Activated T-cell treated with anti-CD3 and anti-CD28 coated beads, Interleukin-2, amount 50 U/mL, for 4 hours (primary cell): ENCODE data around the gene CD8B. TPM values are rescaled to one million over a fixed set of nuclear protein-coding genes. Genes with fewer than 3 reads are reported as not detected.
A peak's percentile ranks its signal among the peaks of the same experiment; 100 is the strongest.
"Not testable (repeated sequence)": the region's sequence is repeated elsewhere in the genome, so short reads cannot be mapped to it uniquely, and the experiment has no call there.

Experiments used
- ATAC-seq, 2 donors: fragments of 200-7000 bp; cut with Tn5 transposase; one replicate each; pipeline ENCODE4 v1.10.0; 2021
- DNase-seq: peaks from one replicate; pipeline ENCODE4 v3.0.0-alpha.2; 2020
- H3K27me3 Mint-ChIP-seq: one replicate; pipeline ENCODE4 v1.8.0; 2021; ENCODE audit warnings: low read depth, mixed read lengths
- H3K36me3 Mint-ChIP-seq: one replicate; pipeline ENCODE4 v1.8.0; 2022; ENCODE audit warnings: mixed read lengths; ENCODE audit not compliant: insufficient read depth
- H3K4me1 Mint-ChIP-seq: one replicate; pipeline ENCODE4 v1.8.0; 2021; ENCODE audit warnings: low read depth, mixed read lengths
- H3K4me3 Mint-ChIP-seq: one replicate; pipeline ENCODE4 v1.8.0; 2021; ENCODE audit warnings: mild to moderate bottlenecking, moderate library complexity, mixed read lengths
- H3K9me3 Mint-ChIP-seq: one replicate; pipeline ENCODE4 v1.8.0; 2021; ENCODE audit warnings: mixed read lengths
- total RNA-seq, 3 donors: library from RNA; stranded (reverse); gene quantifications; one replicate each; pipeline ENCODE4 v1.2.1, GENCODE V29; 2021

CD8B gene
- 10 to 100 TPM; 11.7 to 47.4 (median 38.7) TPM for total RNA-seq

DNA sequence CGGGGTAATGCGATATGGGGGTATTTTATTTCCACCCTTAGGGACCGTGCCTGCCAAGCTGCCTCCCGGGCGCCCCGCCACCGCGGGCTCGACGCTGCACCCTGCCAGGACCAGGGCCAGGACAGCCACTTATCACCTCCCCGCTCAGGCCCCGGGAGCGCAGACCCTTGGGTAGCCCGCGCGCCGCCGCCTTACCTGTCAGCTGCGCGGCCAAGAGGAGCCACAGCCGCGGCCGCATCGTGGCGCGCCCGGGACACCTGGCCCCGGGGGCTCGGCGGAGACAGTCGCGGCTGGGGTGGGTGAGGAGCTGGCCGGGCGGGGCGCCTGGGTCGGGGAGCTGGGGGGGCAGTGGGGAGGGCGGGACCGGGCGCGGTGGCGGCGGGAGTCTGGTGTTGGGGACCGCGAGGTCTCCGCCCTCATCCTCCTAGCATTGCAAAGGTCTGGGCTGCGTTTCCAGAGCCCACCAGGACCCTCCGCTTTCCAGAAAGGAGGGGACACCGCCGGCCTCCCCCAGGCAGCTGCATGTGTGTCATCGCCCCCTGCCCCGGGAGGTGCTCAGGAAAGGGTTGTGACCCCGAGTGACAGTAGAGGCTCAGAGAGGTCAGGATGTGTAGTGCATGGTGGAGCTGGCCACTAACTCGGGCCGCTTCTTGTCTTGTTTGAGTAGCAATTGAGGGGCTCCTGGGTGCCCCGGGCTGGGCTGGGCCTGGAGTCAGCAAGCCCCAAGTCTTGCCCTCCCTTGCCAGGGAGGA lies at the start of gene CD8B:
CD8B (minus strand) TSS at position 259 of the 752 bp plus-strand sequence; CDS start at position 238, 21 bp downstream.
- Mint-ChIP-seq H3K4me3 (peak within 1 kb of the TSS; percentile 75), H3K27me3 (peaks cover 17% of the 10 kb centered on the region)
- H3K9me3 Mint-ChIP-seq, DNase-seq, H3K4me1 Mint-ChIP-seq, H3K36me3 Mint-ChIP-seq: not testable (repeated sequence)
- ATAC-seq: peak; percentile 43 to 51

DNA sequence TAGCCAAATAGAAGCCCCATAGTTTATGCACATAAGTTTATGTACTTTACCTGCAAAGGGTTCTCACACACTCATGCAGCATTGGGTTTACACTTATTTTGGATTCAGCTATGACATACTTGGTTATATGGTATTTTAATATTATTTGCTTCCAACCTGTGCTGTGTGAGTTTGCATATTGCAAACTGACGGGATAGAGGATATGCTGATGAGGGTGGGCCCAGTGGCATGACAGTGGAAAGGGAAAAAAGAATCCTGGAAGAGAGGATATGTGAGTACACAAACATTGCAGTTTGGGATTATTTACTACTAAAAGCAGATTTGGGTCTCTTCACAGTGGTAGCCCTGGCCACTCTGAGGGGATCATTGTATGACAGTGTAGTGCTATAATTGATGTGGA lies 44.2 kb upstream of the CD8B start:
- H3K36me3 Mint-ChIP-seq, DNase-seq, H3K4me3 Mint-ChIP-seq, H3K27me3 Mint-ChIP-seq, H3K4me1 Mint-ChIP-seq, ATAC-seq, H3K9me3 Mint-ChIP-seq: not testable (repeated sequence)

- H3K4me1 Mint-ChIP-seq, ATAC-seq, DNase-seq, H3K9me3 Mint-ChIP-seq, H3K27me3 Mint-ChIP-seq, H3K36me3 Mint-ChIP-seq, H3K4me3 Mint-ChIP-seq: not testable (repeated sequence)
Measured at GRCh38 chr2:86900687-86901086, 39.0 kb upstream of the CD8B start.

DNA sequence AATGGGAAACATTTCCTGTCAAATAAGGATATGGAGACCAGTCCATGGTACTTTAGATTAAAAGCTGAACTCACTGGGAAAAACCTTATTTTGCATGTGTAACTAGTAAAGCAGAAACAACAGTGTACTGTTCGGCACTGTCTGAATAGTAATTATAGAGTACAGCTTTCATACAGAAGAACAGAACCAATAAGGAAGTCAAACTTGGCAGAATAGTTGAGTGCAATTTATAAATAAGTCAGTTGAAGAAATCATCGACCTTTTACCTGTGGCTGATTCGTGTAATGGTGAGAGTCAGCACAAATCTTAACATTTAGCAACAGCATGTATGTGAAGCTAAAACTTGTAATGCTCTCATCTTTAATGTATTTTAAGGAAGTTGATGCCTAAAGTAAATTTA lies 24.3 kb upstream of the CD8B start:
- DNase-seq, H3K4me1 Mint-ChIP-seq, H3K36me3 Mint-ChIP-seq, H3K27me3 Mint-ChIP-seq, ATAC-seq, H3K4me3 Mint-ChIP-seq, H3K9me3 Mint-ChIP-seq: not testable (repeated sequence)

DNA sequence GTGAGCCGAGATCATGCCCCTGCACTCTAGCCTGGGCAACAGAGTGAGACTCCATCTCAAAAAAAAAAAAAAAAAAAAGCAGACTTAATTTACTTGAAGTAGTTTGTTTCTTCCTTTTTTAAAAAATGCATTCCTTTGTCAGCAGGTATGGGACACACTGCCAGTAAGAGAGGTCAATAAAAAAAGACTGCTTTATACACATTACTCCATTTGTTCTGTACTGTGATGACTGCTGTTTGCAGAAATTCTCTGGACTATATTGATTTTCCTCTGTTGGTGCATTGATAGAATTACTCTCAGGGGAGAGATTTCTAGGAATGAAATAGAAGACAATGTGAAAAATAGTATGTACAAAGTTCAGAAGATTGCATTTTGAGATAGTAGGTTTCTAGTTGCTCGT lies 21.2 kb upstream of the CD8B start:
- H3K36me3 Mint-ChIP-seq, H3K4me3 Mint-ChIP-seq, H3K27me3 Mint-ChIP-seq, H3K4me1 Mint-ChIP-seq, ATAC-seq, H3K9me3 Mint-ChIP-seq, DNase-seq: not testable (repeated sequence)

DNA sequence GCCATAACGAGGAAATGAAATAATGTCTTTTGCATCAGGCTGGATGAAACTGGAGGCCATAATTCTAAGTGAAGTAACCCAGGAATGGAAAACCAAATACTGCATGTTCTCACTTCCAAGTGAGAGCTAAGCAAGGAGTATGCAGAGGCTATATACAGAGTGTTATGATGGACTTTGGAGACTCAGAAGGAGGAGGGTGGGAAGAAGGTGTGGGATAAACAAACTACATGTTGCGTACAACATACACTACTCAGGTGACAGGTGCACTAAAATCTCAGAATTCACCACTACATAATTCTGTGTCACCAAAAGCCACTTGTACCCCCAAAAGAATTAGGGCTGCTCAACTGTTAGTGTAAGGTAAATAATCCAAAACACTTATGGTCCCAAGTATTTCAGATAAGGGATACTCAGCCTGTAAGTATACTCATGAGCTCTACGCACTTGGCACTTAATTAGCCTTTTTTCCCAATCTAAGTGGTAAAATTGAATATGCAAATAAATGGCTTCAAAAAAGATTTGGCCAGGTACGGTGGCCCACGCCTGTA lies 20.5 kb upstream of the CD8B start:
- not testable (repeated sequence) for ATAC-seq, H3K9me3 Mint-ChIP-seq, H3K4me3 Mint-ChIP-seq, DNase-seq, H3K27me3 Mint-ChIP-seq, H3K4me1 Mint-ChIP-seq, H3K36me3 Mint-ChIP-seq

DNA sequence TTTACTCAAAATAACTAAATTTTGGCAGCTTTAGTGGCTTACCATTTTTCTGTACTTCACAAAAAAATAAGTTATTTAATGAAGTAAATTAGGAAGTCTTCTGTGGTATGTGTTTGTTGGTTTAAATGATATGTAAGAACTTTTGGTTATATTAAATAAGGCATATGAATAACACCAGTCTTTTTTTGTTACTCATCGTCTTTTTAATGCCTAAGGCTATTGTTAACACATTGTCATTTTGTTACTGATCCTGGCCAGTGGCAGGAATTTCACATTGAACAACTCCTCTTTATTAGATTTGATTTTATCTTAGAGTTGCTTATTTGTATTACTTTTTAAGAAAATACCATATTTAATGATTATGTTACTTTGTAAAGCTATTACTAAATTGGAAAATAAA lies 17.3 kb upstream of the CD8B start:
- not testable (repeated sequence) for ATAC-seq, H3K36me3 Mint-ChIP-seq, H3K27me3 Mint-ChIP-seq, H3K4me3 Mint-ChIP-seq, DNase-seq, H3K4me1 Mint-ChIP-seq, H3K9me3 Mint-ChIP-seq

GRCh38 chr2:86870941-86871340 lies 9.3 kb upstream of the CD8B start:
- not testable (repeated sequence) for H3K4me1 Mint-ChIP-seq, H3K9me3 Mint-ChIP-seq, ATAC-seq, H3K36me3 Mint-ChIP-seq, H3K4me3 Mint-ChIP-seq, H3K27me3 Mint-ChIP-seq, DNase-seq

DNA sequence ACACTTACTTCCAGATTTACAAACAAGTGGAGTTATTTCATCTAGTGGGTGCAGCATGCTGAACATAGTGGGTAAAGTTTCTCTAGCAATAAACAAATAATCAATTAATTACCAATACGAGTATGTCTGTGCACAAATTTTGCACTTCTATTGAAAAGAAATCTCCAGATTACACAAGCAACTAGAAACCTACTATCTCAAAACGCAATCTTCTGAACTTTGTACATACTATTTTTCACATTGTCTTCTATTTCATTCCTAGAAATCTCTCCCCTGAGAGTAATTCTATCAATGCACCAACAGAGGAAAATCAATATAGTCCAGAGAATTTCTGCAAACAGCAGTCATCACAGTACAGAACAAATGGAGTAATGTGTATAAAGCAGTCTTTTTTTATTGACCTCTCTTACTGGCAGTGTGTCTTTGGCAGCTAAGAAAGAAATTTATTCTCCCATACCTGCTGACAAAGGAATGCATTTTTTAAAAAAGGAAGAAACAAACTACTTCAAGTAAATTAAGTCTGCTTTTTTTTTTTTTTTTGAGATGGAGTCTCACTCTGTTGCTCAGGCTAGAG lies 7.3 kb upstream of the CD8B start:
- H3K4me1 Mint-ChIP-seq, H3K36me3 Mint-ChIP-seq, H3K4me3 Mint-ChIP-seq, DNase-seq, H3K27me3 Mint-ChIP-seq, ATAC-seq, H3K9me3 Mint-ChIP-seq: not testable (repeated sequence)

GRCh38 chr2:86862380-86862703 lies 656 bp upstream of the CD8B start:
- H3K9me3 Mint-ChIP-seq, H3K4me3 Mint-ChIP-seq, H3K36me3 Mint-ChIP-seq, H3K4me1 Mint-ChIP-seq, DNase-seq: not testable (repeated sequence)
- ATAC-seq: peak; percentile 25 to 28
- peaks cover 17% of the 10 kb centered on the region for H3K27me3 Mint-ChIP-seq

DNA sequence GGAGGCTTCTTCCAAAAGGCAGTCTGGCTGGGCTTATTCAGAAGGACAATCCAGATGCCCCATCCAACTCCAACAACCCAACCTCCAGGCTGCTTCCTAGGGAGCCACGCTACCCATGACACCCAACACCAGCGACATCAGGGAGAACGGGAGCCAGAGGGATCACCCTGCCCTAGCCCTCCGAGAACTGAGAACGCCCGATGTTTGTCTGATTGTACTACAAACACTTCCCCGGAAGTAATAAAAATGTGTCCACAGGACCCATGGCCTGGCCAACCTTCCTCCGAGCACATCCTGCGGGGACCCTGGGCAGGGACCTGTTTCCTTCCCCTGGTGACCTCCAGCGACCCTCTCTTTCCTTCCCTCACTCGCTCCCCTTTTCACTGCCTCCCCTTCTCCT lies 511 bp downstream of the CD8B start:
- DNase-seq, H3K4me1 Mint-ChIP-seq, H3K9me3 Mint-ChIP-seq, H3K36me3 Mint-ChIP-seq: not testable (repeated sequence)
- Mint-ChIP-seq H3K4me3 (peak overlapping the region; percentile 75), H3K27me3 (peaks cover 17% of the 10 kb centered on the region)
- ATAC-seq: peak; percentile 14 to 19

- H3K9me3 Mint-ChIP-seq, H3K36me3 Mint-ChIP-seq, DNase-seq, ATAC-seq, H3K4me1 Mint-ChIP-seq: not testable (repeated sequence)
- Mint-ChIP-seq H3K4me3 (peak overlapping the region; percentile 75), H3K27me3 (peaks cover 17% of the 10 kb centered on the region)
Measured at GRCh38 chr2:86860573-86860972, 1.1 kb downstream of the CD8B start.

GRCh38 chr2:86857688-86858087 lies 4.0 kb downstream of the CD8B start:
- not testable (repeated sequence) for ATAC-seq, DNase-seq, H3K4me3 Mint-ChIP-seq, H3K4me1 Mint-ChIP-seq, H3K9me3 Mint-ChIP-seq, H3K36me3 Mint-ChIP-seq
- peaks cover 12% of the 10 kb centered on the region for H3K27me3 Mint-ChIP-seq

- peaks cover 12% of the 10 kb centered on the region for H3K27me3 Mint-ChIP-seq
- not testable (repeated sequence) for H3K4me1 Mint-ChIP-seq, H3K4me3 Mint-ChIP-seq, H3K9me3 Mint-ChIP-seq, DNase-seq, ATAC-seq, H3K36me3 Mint-ChIP-seq
Measured at GRCh38 chr2:86856498-86856897, 5.2 kb downstream of the CD8B start.

GRCh38 chr2:86855981-86856380 lies 5.7 kb downstream of the CD8B start:
- ATAC-seq, DNase-seq, H3K9me3 Mint-ChIP-seq, H3K27me3 Mint-ChIP-seq, H3K36me3 Mint-ChIP-seq, H3K4me1 Mint-ChIP-seq, H3K4me3 Mint-ChIP-seq: not testable (repeated sequence)
